B cell (primary cell): ENCODE measurements around the gene LOC128125822.

ENCODE experiments used
- ATAC-seq: fragments of 200-7000 bp; cut with Tn5 transposase; one replicate; pipeline ENCODE4 v1.10.0; 2021; ENCODE audit warnings: low read depth, mild to moderate bottlenecking, moderate number of reproducible peaks, moderate library complexity
- CTCF ChIA-PET: fragments of 350-600 bp; sonication (Branson Sonifier 250); formaldehyde crosslinking; loops from one replicate; lab custom pipeline; 2021; ENCODE audit warnings: antibody characterized with exemption, inconsistent platforms; lab: Charles Lee
- POLR2A ChIA-PET: fragments of 350-600 bp; sonication (Branson Sonifier 250); formaldehyde crosslinking; loops from one replicate; lab custom pipeline; 2021; ENCODE audit warnings: antibody characterized with exemption; lab: Charles Lee
- DNase-seq: peaks from one replicate; pipeline ENCODE4 v3.0.0; 2013
- H2AFZ ChIP-seq: 2 replicates; pipeline ENCODE4 v1.6.1; 2012; ENCODE audit warnings: mild to moderate bottlenecking, low read depth, low read length; ENCODE audit not compliant: insufficient read depth, poor library complexity, severe bottlenecking
- H3K27ac ChIP-seq, 2 donors: 1 replicate in 1 of 2; 2 replicates in 1 of 2; pipeline ENCODE4 v1.5.1; 2012 to 2013; ENCODE audit warnings: low read length in 2 of 2, mild to moderate bottlenecking in 2 of 2, moderate library complexity in 1 of 2
- H3K27me3 ChIP-seq, 4 experiments: fragments of 200-600 bp in 1 of 4; sonication (generic) in 1 of 4; replicated peaks in 1 of 4; 1 replicate in 2 of 4; 2 replicates in 2 of 4; pipeline versions ENCODE4 v1.6.1 to v1.7.0; 2013 to 2016; ENCODE audit warnings: low read length in 3 of 4, mild to moderate bottlenecking in 2 of 4, mixed read lengths in 1 of 4, moderate library complexity in 1 of 4; ENCODE audit not compliant: insufficient read depth in 4 of 4, control insufficient read depth in 3 of 4; ENCODE audit errors: control extremely low read depth in 1 of 4
- H3K36me3 ChIP-seq, 2 experiments: replicated peaks in 1 of 2; 1 replicate in 1 of 2; 2 replicates in 1 of 2; pipeline versions ENCODE4 v1.6.1 to v1.7.1; 2013; ENCODE audit warnings: low read length in 1 of 2; ENCODE audit not compliant: insufficient read depth in 2 of 2, control insufficient read depth in 1 of 2; ENCODE audit errors: control extremely low read depth in 1 of 2, extremely low read depth in 1 of 2
- H3K4me1 ChIP-seq, 2 donors: fragments of 200-600 bp in 1 of 2; sonication (generic) in 1 of 2; 1 replicate in 1 of 2; 2 replicates in 1 of 2; pipeline versions ENCODE4 v1.5.1 to v1.6.1; 2013 to 2017; ENCODE audit warnings: low read length in 2 of 2; ENCODE audit not compliant: control insufficient read depth in 2 of 2, insufficient read depth in 2 of 2
- H3K4me2 ChIP-seq: replicated peaks from 2 replicates; pipeline ENCODE3; 2012; ENCODE audit warnings: mild to moderate bottlenecking, low read depth, low read length; ENCODE audit not compliant: poor library complexity, severe bottlenecking
- H3K4me3 ChIP-seq, 5 experiments: fragments of 200-600 bp in 1 of 5; sonication (generic) in 1 of 5; 1 replicate in 3 of 5; 2 replicates in 2 of 5; pipeline versions ENCODE4 v1.5.1 to v1.7.0; 2011 to 2016; ENCODE audit warnings: low read length in 4 of 5, mild to moderate bottlenecking in 4 of 5, low read depth in 2 of 5, control low read depth in 1 of 5, moderate library complexity in 1 of 5; ENCODE audit not compliant: insufficient read depth in 1 of 5; ENCODE audit errors: control extremely low read depth in 1 of 5, extremely low read depth in 1 of 5
- H3K79me2 ChIP-seq: fragments of 200-600 bp; sonication (generic); one replicate; pipeline ENCODE4 v1.6.0; 2016; ENCODE audit warnings: low read length; ENCODE audit not compliant: control insufficient read depth, insufficient read depth
- H3K9ac ChIP-seq: fragments of 200-600 bp; sonication (generic); 2 replicates; pipeline ENCODE4 v1.6.1; 2017; ENCODE audit warnings: mild to moderate bottlenecking, low read length, moderate library complexity
- H3K9me3 ChIP-seq, 3 donors: one replicate each; pipeline versions ENCODE4 v1.6.1 to v1.7.1; 2013; ENCODE audit warnings: low read length in 2 of 3; ENCODE audit not compliant: control insufficient read depth in 2 of 3, insufficient read depth in 1 of 3; ENCODE audit errors: control extremely low read depth in 1 of 3
- H4K20me1 ChIP-seq: 2 replicates; pipeline ENCODE4 v1.6.0; 2012; ENCODE audit warnings: mild to moderate bottlenecking, low read length; ENCODE audit not compliant: insufficient read depth, control insufficient read depth, poor library complexity, severe bottlenecking
- H3K27ac Mint-ChIP-seq: one replicate; pipeline ENCODE4 v1.8.0; 2021; ENCODE audit warnings: mixed read lengths
- H3K27me3 Mint-ChIP-seq: one replicate; pipeline ENCODE4 v1.8.0; 2021; ENCODE audit warnings: mixed read lengths
- H3K4me1 Mint-ChIP-seq: one replicate; pipeline ENCODE4 v1.8.0; 2021; ENCODE audit warnings: mixed read lengths
- H3K4me3 Mint-ChIP-seq: one replicate; pipeline ENCODE4 v1.8.0; 2021; ENCODE audit warnings: mixed read lengths
- H3K9me3 Mint-ChIP-seq: one replicate; pipeline ENCODE4 v1.8.0; 2022; ENCODE audit warnings: mixed read lengths; ENCODE audit not compliant: insufficient read depth
- EZH2 ChIP-seq: IDR thresholded peaks from 2 replicates; pipeline ENCODE4 v1.6.1; 2012; ENCODE audit warnings: borderline replicate concordance, low read depth, mild to moderate bottlenecking, moderate library complexity, low read length; ENCODE audit not compliant: insufficient read depth, poor library complexity, severe bottlenecking
- WGBS: methylation state at CpG from one replicate; pipeline ENCODE4 v1.1.5; 2013; ENCODE audit warnings: missing lambda C conversion rate; ENCODE audit not compliant: insufficient coverage; 5-methylcytosine and 5-hydroxymethylcytosine counted together
- intact Hi-C: fragments of 100-400 bp; cut with micrococcal nuclease; formaldehyde crosslinking; loops from one replicate; pipeline ENCODE4 v1.10.0; 2022
- TF ChIP-seq, protein P1 (sequence below): fragments of 200-600 bp; IDR thresholded peaks from one replicate; pipeline ENCODE4 v1.8.0; 2022; ENCODE audit warnings: antibody characterized with exemption, mild to moderate bottlenecking

The LOC128125822 gene

DNA sequence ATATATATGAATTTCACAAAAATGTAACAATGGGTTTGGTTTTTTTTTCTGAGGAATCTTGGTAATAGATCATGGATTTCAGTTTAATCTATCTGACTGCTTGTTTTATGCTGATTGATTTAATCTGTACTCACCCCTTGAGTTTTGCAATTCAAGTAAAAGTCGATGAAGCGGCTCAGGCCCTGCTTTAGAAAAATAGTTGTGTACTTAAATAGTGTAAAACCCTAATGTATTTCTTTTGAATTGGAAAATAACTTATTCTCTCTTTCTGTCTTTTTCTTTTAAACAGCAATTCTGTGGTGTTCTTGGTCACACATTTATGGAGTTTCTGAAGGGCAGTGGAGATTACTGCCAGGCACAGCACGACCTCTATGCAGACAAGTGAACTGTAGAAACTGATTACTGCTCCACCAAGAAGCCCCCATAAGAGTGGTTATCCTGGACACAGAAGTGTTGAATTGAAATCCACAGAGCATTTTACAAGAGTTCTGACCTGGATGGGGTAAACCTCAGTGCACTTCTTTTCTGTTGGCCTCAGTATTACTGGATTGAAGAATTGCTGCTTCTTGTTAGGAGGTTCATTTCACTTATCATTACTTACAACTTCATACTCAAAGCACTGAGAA, 4.0 kb downstream of the LOC128125822 start:
- Mint-ChIP-seq H3K4me1 (peaks cover 29% of the 10 kb centered on the region), H3K27me3 (no peaks in the 10 kb centered on the region), H3K27ac (no peak overlapping the region), H3K9me3 (no peaks in the 10 kb centered on the region), H3K4me3 (no peak overlapping the region)
- DNase-seq, result no peak
- no peak overlapping the region for H2AFZ ChIP-seq
- no peak overlapping the region for H3K27ac ChIP-seq
- ATAC-seq, result no peak
- H3K79me2 ChIP-seq, result peaks cover 59% of the 10 kb centered on the region
- no peaks in the 10 kb centered on the region for H3K9me3 ChIP-seq
- peaks cover 15 to 18% of the 10 kb centered on the region in 2 donors for H3K4me1 ChIP-seq
- no CpG with 5 or more reads among the region's 3 CpGs for WGBS
- H3K4me2 ChIP-seq, result no peak overlapping the region
- H3K9ac ChIP-seq, result no peak overlapping the region
- intact Hi-C loops, result loop anchor here (10.0 kb wide), 1 partner anchor 1291 kb away; the partner anchor contains the start of gene KHDRBS2
- peaks cover 13 to 48% of the 10 kb centered on the region in 2 experiments for H3K36me3 ChIP-seq
- ChIA-PET POLR2A (no interaction called here), CTCF (interaction anchor here (1.2 kb wide), 1 partner anchor 22 kb away, joined by 8 read pairs; no protein-coding TSS in a partner anchor)
- TF ChIP-seq, protein P1, sequence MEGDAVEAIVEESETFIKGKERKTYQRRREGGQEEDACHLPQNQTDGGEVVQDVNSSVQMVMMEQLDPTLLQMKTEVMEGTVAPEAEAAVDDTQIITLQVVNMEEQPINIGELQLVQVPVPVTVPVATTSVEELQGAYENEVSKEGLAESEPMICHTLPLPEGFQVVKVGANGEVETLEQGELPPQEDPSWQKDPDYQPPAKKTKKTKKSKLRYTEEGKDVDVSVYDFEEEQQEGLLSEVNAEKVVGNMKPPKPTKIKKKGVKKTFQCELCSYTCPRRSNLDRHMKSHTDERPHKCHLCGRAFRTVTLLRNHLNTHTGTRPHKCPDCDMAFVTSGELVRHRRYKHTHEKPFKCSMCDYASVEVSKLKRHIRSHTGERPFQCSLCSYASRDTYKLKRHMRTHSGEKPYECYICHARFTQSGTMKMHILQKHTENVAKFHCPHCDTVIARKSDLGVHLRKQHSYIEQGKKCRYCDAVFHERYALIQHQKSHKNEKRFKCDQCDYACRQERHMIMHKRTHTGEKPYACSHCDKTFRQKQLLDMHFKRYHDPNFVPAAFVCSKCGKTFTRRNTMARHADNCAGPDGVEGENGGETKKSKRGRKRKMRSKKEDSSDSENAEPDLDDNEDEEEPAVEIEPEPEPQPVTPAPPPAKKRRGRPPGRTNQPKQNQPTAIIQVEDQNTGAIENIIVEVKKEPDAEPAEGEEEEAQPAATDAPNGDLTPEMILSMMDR, result no peak
- no peak for TF ChIP-seq EZH2
- H3K4me3 ChIP-seq, result no peak overlapping the region
- no peaks in the 10 kb centered on the region for H3K27me3 ChIP-seq
- peaks cover 40% of the 10 kb centered on the region for H4K20me1 ChIP-seq

DNA sequence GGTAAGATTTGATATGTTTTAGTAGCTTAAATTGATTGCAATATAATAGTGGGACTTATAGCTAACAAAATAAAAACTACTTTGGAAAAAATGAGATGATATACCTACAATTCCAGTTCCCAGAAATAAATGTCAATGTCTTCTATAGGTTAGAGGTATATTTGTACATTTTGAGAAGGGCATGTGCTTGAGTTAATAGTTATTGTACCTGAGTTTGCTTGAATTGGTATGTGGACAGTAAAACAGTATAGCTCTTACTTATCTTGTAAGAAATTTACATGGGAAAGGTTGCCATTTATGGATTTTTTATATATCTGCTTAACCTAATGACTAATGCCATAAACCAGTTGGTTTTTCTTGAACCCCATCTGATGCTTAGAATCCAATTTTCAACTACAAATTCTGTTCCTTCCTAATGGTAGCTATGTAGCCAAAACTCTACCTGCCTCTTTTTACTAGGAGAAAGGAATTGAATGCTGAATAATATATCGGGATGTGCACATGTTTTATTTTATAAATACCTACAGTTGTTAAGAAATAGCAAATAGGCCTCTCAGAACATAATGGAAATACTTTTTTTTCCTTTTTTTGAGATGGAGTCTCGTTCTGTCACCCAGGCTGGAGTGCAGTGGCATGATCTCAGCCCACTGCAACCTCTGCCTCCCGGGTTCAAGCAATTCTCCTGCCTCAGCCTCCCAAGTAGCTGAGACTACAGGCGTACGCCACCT, 4.9 kb downstream of the LOC128125822 start:
- no peak overlapping the region for H3K27ac Mint-ChIP-seq
- H3K4me1 Mint-ChIP-seq, result peaks cover 21% of the 10 kb centered on the region
- Histone ChIP-seq H3K4me2 (no peak overlapping the region), H4K20me1 (peaks cover 40% of the 10 kb centered on the region), H3K9ac (no peak overlapping the region), H3K9me3 (no peaks in the 10 kb centered on the region), H3K27ac (no peak overlapping the region), H3K27me3 (no peaks in the 10 kb centered on the region), H3K4me1 (peaks cover 8 to 13% of the 10 kb centered on the region in 2 donors), H3K36me3 (peaks cover 13 to 50% of the 10 kb centered on the region in 2 experiments), H2AFZ (no peak overlapping the region), H3K79me2 (peaks cover 59% of the 10 kb centered on the region), H3K4me3 (no peak overlapping the region)
- ChIA-PET POLR2A (no interaction called here), CTCF (interaction anchor here (1.0 to 1.2 kb wide), 2 partner anchors 21 to 61 kb away, joined by 3 to 8 read pairs; no protein-coding TSS in a partner anchor)
- no peak for ATAC-seq
- WGBS, result no CpG with 5 or more reads among the region's 5 CpGs
- H3K27me3 Mint-ChIP-seq, result no peaks in the 10 kb centered on the region
- no peak overlapping the region for H3K4me3 Mint-ChIP-seq
- H3K9me3 Mint-ChIP-seq, result no peaks in the 10 kb centered on the region
- no peak for DNase-seq
- intact Hi-C loops, result loop anchor here (10.0 kb wide), 1 partner anchor 1292 kb away; the partner anchor contains the start of gene KHDRBS2
- no peak for TF ChIP-seq EZH2
- TF ChIP-seq, protein P1, result no peak
